Endothelial cell (in vitro differentiated cells): ENCODE data around the gene RPL7A. TPM values are rescaled to one million over a fixed set of nuclear protein-coding genes. Genes with fewer than 3 reads are reported as not detected.
A peak's percentile ranks its signal among the peaks of the same experiment; 100 is the strongest.

ENCODE experiments used
- DNase-seq: peaks from one replicate; pipeline ENCODE4 v3.0.0; 2021; ENCODE audit warnings: low spot score
- H3K27ac Mint-ChIP-seq: one replicate; pipeline ENCODE4 v1.8.0; 2021; ENCODE audit warnings: mixed read lengths, inconsistent platforms; ENCODE audit not compliant: unreplicated experiment
- H3K27me3 Mint-ChIP-seq: one replicate; pipeline ENCODE4 v1.8.0; 2021; ENCODE audit warnings: mild to moderate bottlenecking, moderate library complexity, mixed read lengths, inconsistent platforms; ENCODE audit not compliant: unreplicated experiment
- H3K36me3 Mint-ChIP-seq: one replicate; pipeline ENCODE4 v1.8.0; 2021; ENCODE audit warnings: mild to moderate bottlenecking, low read depth, mixed read lengths, inconsistent platforms; ENCODE audit not compliant: unreplicated experiment
- H3K4me1 Mint-ChIP-seq: one replicate; pipeline ENCODE4 v1.8.0; 2021; ENCODE audit warnings: mild to moderate bottlenecking, mixed read lengths, inconsistent platforms; ENCODE audit not compliant: unreplicated experiment
- H3K4me3 Mint-ChIP-seq: one replicate; pipeline ENCODE4 v1.8.0; 2021; ENCODE audit warnings: mild to moderate bottlenecking, mixed read lengths, inconsistent platforms; ENCODE audit not compliant: unreplicated experiment
- H3K9me3 Mint-ChIP-seq: one replicate; pipeline ENCODE4 v1.8.0; 2021; ENCODE audit warnings: mixed read lengths, inconsistent platforms; ENCODE audit not compliant: unreplicated experiment
- CTCF ChIP-seq: fragments of 200-600 bp; sonication (generic); IDR thresholded peaks from one replicate; pipeline ENCODE4 v1.5.0; 2021; ENCODE audit warnings: antibody characterized with exemption; ENCODE audit not compliant: unreplicated experiment
- total RNA-seq: library from RNA; stranded (reverse); fragmentation: NEBNext Ultra II Directional; extraction: Animal tissue kit (Norgen Biotek cat#: 25700); gene quantifications from one replicate; pipeline ENCODE4 v1.2.1, GENCODE V29; 2021; ENCODE audit not compliant: unreplicated experiment

RPL7A gene
- total RNA-seq, 1 donor from 2014 or later = 2,006 TPM

DNA sequence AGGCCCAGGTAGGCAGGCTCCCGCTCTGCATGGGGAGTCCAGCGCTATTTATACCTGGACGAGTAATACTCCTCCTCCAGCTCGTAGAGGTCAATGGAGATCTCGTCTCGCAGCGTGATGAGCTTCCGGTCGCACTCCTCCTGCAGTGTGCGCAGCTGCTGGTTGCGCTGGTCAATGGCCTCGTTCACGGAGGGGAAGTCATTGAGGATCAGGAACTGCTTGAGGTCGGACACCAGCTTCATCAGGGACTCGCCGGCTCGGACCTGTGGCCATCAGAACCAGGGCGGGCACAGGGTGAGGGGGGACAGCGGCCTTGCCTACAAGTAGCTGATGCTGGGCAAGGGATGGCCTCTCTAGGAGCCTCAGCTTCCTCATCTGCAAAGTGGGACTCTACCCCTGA lies 3.9 kb upstream of the RPL7A start:
- no peaks in the 10 kb centered on the region for H3K9me3 Mint-ChIP-seq

DNA sequence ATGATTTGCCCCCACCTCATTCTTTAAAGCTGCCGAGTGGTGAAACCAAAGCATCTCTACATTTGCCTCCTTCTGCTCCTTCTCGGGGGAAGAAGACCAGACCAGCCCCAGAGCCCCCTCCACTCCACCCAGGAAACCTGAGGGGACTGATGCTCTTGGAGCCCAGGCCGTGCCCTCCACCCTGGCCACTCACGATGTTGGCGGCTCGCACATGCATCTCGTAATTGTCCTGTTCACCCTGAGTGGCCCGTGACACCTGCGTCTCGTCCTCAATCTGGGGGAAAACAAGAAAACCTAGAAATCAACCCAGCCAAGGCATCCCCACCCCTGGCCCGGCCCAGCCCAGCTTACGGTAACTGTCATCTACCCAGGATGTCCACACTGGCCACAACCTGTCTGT lies 3.0 kb upstream of the RPL7A start:
- no peaks in the 10 kb centered on the region for H3K9me3 Mint-ChIP-seq
- peaks cover 29% of the 10 kb centered on the region for H3K36me3 Mint-ChIP-seq
- no peak for TF ChIP-seq CTCF
- DNase-seq = no peak
- H3K27ac Mint-ChIP-seq = no peak overlapping the region
- H3K4me3 Mint-ChIP-seq = peak overlapping the region; percentile 21
- peaks cover 15% of the 10 kb centered on the region for H3K27me3 Mint-ChIP-seq
- H3K4me1 Mint-ChIP-seq = peaks cover 25% of the 10 kb centered on the region

More for the DNA sequence above, 3.9 kb upstream of the RPL7A start:
- TF ChIP-seq CTCF = no peak
- Mint-ChIP-seq H3K27ac (no peak overlapping the region), H3K4me3 (no peak overlapping the region), H3K4me1 (peaks cover 21% of the 10 kb centered on the region), H3K36me3 (peaks cover 24% of the 10 kb centered on the region), H3K27me3 (peaks cover 12% of the 10 kb centered on the region)
- DNase-seq = no peak

- DNase-seq = no peak
- H3K27me3 Mint-ChIP-seq = peaks cover 15% of the 10 kb centered on the region
- peaks cover 32% of the 10 kb centered on the region for H3K36me3 Mint-ChIP-seq
- H3K9me3 Mint-ChIP-seq = no peaks in the 10 kb centered on the region
- no peak for TF ChIP-seq CTCF
- no peak overlapping the region for H3K27ac Mint-ChIP-seq
- H3K4me3 Mint-ChIP-seq = no peak overlapping the region
- peaks cover 24% of the 10 kb centered on the region for H3K4me1 Mint-ChIP-seq
Measured at GRCh38 chr9:133345596-133345995, 2.4 kb upstream of the RPL7A start.

GRCh38 chr9:133346021-133346785 lies 1.8 kb upstream of the RPL7A start:
- Mint-ChIP-seq H3K9me3 (no peaks in the 10 kb centered on the region), H3K36me3 (peaks cover 32% of the 10 kb centered on the region), H3K27ac (no peak overlapping the region), H3K27me3 (peaks cover 15% of the 10 kb centered on the region), H3K4me1 (peaks cover 22% of the 10 kb centered on the region), H3K4me3 (peak overlapping the region; percentile 96)
- DNase-seq = no peak
- TF ChIP-seq CTCF = no peak

DNA sequence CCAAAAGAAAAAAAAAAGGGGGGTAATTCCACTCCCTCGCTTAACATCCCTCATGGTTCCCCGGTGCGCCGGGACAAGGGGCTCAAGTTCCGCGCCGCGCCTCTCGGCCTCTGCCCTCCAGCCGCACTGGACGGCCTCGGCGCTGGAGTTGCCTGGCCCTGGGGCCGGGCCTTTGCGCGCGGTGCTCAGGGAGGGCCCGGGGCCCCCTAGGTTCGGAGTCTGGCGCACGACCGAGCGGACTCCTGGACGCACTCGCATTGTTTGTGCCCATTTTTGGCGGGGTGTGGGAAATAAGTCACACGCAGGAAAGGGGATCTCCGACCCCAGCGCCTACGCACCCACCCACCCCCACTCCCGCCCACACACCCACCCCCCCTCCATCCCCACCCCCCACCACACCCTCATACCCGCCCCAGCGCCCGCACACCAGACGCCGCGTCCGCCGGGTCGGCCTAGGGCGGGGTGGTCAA lies 468 bp upstream of the RPL7A start:
- Mint-ChIP-seq H3K4me3 (peak overlapping the region; percentile 99), H3K27me3 (peaks cover 15% of the 10 kb centered on the region), H3K4me1 (peaks cover 22% of the 10 kb centered on the region), H3K27ac (peak overlapping the region; percentile 97), H3K36me3 (peaks cover 38% of the 10 kb centered on the region), H3K9me3 (no peaks in the 10 kb centered on the region)
- TF ChIP-seq CTCF = no peak
- DNase-seq = peak; percentile 53
